IPS-NIHi7 (cell line): ENCODE measurements around the gene SMC6.

Experiments
- DNase-seq: peaks from one replicate; pipeline ENCODE4 v3.0.0; 2012; ENCODE audit warnings: mixed read lengths; ENCODE audit errors: extremely low spot score

Gene SMC6

GRCh38 chr2:17615728-17616351 lies 137.8 kb downstream of the SMC6 start:
- DNase-seq, result no peak

DNA sequence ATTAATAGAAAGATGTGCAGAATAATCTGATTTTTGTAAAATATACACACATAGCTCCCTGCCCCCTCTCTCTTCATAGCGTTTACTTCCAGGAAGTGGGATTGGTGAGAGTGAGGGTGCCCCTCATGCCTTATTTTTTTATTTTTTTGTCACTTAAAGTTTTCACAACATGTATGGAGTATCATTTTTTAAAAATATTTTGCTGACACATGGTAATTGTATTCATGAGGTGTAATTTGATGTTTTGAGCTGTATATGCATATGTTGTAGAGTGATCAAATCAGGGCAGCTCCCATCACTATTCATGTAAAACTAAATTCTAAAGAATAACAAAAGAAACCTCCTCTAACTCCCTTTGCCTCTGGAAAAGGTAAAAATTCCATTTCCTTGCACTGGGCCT lies 138.5 kb downstream of the SMC6 start:
- DNase-seq, result no peak

- DNase-seq, result no peak
Observed at GRCh38 chr2:17614174-17614930, 139.3 kb downstream of the SMC6 start.
